ENCODE results near the gene BPIFA1. TPM values are rescaled to one million over a fixed set of nuclear protein-coding genes. Genes with fewer than 3 reads are reported as not detected.

BPIFA1 gene
- not detected in 2 replicates for total RNA-seq

DNA sequence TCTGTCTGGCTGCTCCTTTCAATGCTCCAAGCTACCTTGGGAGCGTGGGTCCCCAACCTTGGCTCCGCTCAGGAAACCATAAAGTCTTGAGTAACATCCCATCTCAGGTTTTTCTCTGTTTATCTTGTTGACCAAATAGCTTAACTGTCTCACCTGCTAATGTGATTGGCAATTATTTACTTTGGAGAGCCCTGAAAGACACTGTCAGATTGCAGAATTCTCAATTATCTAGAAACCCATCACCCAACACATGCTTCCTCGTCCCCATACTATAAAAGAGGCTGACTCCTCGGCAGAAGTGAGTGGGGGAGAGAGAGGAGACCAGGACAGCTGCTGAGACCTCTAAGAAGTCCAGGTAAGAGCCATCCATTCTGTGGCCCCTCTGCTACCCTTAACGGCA is at the start of gene BPIFA1:
BPIFA1 (plus strand) TSS at position 301 of the 400 bp plus-strand sequence. CDS start 1,716 bp downstream, outside the sequence.

DNA sequence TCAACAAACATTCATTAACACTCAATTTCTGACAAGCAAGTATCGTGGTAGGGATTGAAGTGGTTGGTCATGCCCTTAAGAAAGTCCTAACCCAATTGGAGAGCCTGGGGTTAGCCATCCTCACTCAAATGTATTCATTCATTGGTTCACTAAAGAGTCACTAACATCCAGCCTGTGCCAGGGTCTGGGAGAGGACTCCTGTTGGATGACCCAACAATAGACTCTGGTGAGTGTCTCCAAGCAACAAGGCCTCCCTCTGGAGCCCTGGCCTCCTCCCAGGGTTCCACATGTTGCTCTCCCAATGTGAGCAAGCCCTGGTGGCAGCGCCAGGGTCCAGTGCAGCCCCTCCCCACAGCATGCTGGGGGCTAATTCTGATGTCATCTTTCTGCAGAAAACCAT is 18.7 kb upstream of the BPIFA1 start, which contains the start of gene BPIFA3:
BPIFA3 (plus strand) TSS at position 301 of the 400 bp plus-strand sequence. CDS start 185 bp downstream, outside the sequence.

GRCh38 chr20:33282991-33283555 is 47.3 kb downstream of the BPIFA1 start, which contains the start of gene BPIFB1:
BPIFB1 (plus strand) TSS chr20:33283214; CDS start chr20:33286074, 2,860 bp downstream.

Other genes with a start within 250 kb of the BPIFA1 start
- gene SUN5, start 231.6 kb upstream of the BPIFA1 start, total RNA-seq, result not detected in 2 replicates
- gene BPIFB2, start 228.3 kb upstream of the BPIFA1 start, total RNA-seq, result not detected in 2 replicates
- gene BPIFB6, start 204.3 kb upstream of the BPIFA1 start, total RNA-seq, result not detected in 2 replicates
- not detected in 2 replicates for gene BPIFB3, start 182.1 kb upstream of the BPIFA1 start, total RNA-seq
- gene BPIFB4, start 156.4 kb upstream of the BPIFA1 start, total RNA-seq, result not detected in 2 replicates
- not detected in 2 replicates for gene BPIFA2, start 67.8 kb upstream of the BPIFA1 start, total RNA-seq
- gene BPIFA3, start 18.6 kb upstream of the BPIFA1 start, total RNA-seq, result not detected in 2 replicates
- not detected in 2 replicates for gene BPIFB1, start 47.2 kb downstream of the BPIFA1 start, total RNA-seq
- 17.2 and 23.4 TPM in 2 replicates for gene CDK5RAP1, start 165.5 kb downstream of the BPIFA1 start, total RNA-seq
- gene SNTA1, start 207.8 kb downstream of the BPIFA1 start, total RNA-seq, result 14.4 and 29.9 TPM in 2 replicates

Measured in regular cardiac myocyte (primary cell).